ENCODE results near the gene FAM163B. TPM values are rescaled to one million over a fixed set of nuclear protein-coding genes. Genes with fewer than 3 reads are reported as not detected.

Gene FAM163B
- total RNA-seq, 4 donors from 2014 or later = not detected

DNA sequence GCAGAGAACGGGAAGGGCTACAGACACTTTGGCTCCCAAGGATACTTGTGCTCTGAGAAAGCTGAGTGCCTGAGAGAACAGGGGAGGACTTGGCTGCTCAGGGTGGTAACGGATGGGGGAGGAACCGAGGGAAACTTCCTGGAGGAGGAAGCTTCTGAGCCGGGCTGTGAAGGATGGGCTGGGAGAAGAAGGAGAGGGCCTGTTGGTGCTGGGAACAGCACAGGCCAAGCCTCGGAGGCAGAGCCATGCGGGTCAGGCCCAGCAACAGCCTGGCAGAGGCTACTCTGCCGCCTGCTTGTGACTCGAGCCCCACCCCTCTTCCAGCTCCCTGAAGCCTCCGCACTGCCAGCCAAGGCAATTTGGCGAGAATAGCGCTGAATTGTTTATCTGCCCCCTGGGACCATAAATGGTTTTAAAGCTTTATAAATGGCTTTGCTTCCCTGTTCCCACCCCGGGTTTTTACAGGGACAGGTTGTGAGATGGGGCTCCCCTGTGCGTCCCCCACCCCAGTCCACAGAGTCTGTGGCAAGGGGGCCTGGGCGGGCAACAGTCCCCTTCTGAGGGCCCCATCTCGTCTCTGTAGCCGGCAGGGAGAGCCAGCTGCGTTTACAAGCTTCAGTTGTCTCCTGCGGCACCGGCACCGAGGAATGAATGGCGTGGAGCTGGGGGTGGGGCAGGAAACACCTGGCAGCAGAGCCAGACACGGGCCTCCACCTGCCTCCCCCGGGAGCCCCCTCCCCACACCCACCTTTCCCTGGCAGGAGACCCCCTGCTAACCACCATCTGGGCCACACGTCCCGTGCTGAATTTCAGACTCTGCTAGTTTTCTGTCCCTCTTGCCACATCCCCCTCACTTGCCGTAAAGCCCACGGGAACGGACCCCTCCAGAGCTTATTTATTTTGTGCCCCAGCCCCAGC, 24.4 kb downstream of the FAM163B start:
- Histone ChIP-seq H3K27ac (replicated peaks in 1 of 4) (no peak overlapping the region), H3K36me3 (no peaks in the 10 kb centered on the region), H3K4me1 (peaks cover 15 to 22% (median 20%) of the 10 kb centered on the region in 4 donors), H3K4me3 (no peak overlapping the region), H3K9me3 (no peaks in the 10 kb centered on the region), H3K27me3 (peaks cover 0 to 66% (median 2%) of the 10 kb centered on the region in 4 donors)
- no peak for DNase-seq (ENCODE audit: extremely low spot score)
- TF ChIP-seq EP300 (IDR thresholded peaks at IDR 0.05) (no peak), POLR2AphosphoS5 (IDR thresholded peaks at IDR 0.05) (no peak), POLR2A (IDR thresholded peaks at IDR 0.05; ENCODE audit: low read depth) (no peak)
- TF ChIP-seq, protein P1, sequence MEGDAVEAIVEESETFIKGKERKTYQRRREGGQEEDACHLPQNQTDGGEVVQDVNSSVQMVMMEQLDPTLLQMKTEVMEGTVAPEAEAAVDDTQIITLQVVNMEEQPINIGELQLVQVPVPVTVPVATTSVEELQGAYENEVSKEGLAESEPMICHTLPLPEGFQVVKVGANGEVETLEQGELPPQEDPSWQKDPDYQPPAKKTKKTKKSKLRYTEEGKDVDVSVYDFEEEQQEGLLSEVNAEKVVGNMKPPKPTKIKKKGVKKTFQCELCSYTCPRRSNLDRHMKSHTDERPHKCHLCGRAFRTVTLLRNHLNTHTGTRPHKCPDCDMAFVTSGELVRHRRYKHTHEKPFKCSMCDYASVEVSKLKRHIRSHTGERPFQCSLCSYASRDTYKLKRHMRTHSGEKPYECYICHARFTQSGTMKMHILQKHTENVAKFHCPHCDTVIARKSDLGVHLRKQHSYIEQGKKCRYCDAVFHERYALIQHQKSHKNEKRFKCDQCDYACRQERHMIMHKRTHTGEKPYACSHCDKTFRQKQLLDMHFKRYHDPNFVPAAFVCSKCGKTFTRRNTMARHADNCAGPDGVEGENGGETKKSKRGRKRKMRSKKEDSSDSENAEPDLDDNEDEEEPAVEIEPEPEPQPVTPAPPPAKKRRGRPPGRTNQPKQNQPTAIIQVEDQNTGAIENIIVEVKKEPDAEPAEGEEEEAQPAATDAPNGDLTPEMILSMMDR (IDR thresholded peaks at IDR 0.05) = no peak
- intact Hi-C loops (cut with DNase I) = no loop called here
- WGBS = 19% methylated on average over 21 of the region's 28 CpGs

DNA sequence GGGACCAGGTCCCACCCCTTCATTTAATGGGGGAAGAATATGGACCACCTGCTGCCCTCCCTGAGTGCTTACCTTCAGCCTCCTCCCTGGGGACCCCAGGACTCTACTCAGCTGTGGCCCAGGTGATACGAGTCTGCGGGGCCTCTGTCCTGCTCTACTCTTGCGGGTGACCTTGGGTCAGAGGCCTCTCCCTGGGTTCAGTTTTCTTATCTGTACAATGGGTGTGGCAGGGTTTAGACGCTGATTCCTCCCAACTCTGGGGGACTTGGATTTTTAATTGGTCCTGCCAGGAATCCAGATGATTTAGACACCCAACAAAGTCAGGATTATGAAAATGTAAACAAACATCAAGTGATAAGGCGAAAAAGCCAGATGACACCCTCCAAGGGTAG, 25.0 kb downstream of the FAM163B start:
- TF ChIP-seq EP300 (IDR thresholded peaks at IDR 0.05) = no peak
- TF ChIP-seq, protein P1 (IDR thresholded peaks at IDR 0.05) = no peak
- TF ChIP-seq POLR2AphosphoS5 (IDR thresholded peaks at IDR 0.05) = no peak
- TF ChIP-seq POLR2A (IDR thresholded peaks at IDR 0.05; ENCODE audit: low read depth) = no peak
- no peaks in the 10 kb centered on the region for H3K9me3 ChIP-seq
- H3K4me3 ChIP-seq = no peak overlapping the region
- no peak for DNase-seq (ENCODE audit: extremely low spot score)
- H3K4me1 ChIP-seq = peaks cover 15 to 22% (median 20%) of the 10 kb centered on the region in 4 donors
- intact Hi-C loops (cut with DNase I) = no loop called here
- H3K27ac ChIP-seq (replicated peaks in 1 of 4) = no peak overlapping the region
- peaks cover 0 to 65% (median 2%) of the 10 kb centered on the region in 4 donors for H3K27me3 ChIP-seq
- 82% methylated on average over 5 of the region's 5 CpGs for WGBS
- H3K36me3 ChIP-seq = no peaks in the 10 kb centered on the region

DNA sequence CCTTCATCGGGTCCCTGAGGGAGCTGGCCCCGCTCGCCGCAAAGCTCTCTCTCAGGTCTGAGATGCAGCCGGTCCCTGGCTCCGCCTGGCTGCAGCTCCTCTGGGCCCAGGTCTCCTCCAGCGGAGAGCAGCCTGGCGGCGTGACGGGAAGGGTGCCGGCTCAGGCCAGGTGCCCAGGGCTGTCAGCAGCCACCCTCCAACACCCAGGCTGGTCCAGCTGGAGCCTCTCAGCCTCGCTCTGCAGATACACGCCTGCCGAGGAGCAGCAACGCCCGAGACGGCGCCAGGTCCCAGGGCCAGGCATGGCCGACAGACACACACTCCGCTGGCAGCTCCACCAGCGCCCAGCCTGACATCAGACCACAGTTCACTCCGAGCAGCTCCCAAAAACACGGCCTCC, 25.6 kb downstream of the FAM163B start:
- DNase-seq (ENCODE audit: extremely low spot score) = no peak
- no peak overlapping the region for H3K4me3 ChIP-seq
- TF ChIP-seq POLR2AphosphoS5 (IDR thresholded peaks at IDR 0.05) = no peak
- TF ChIP-seq POLR2A (IDR thresholded peaks at IDR 0.05; ENCODE audit: low read depth) = no peak
- TF ChIP-seq, protein P1 (IDR thresholded peaks at IDR 0.05) = no peak
- TF ChIP-seq EP300 (IDR thresholded peaks at IDR 0.05) = no peak
- H3K9me3 ChIP-seq = no peaks in the 10 kb centered on the region
- peaks cover 15 to 22% (median 20%) of the 10 kb centered on the region in 4 donors for H3K4me1 ChIP-seq
- peaks cover 0 to 65% (median 2%) of the 10 kb centered on the region in 4 donors for H3K27me3 ChIP-seq
- no peaks in the 10 kb centered on the region for H3K36me3 ChIP-seq
- 88% methylated on average over 9 of the region's 23 CpGs for WGBS
- intact Hi-C loops (cut with DNase I) = no loop called here
- H3K27ac ChIP-seq (replicated peaks in 1 of 4) = no peak overlapping the region

DNA sequence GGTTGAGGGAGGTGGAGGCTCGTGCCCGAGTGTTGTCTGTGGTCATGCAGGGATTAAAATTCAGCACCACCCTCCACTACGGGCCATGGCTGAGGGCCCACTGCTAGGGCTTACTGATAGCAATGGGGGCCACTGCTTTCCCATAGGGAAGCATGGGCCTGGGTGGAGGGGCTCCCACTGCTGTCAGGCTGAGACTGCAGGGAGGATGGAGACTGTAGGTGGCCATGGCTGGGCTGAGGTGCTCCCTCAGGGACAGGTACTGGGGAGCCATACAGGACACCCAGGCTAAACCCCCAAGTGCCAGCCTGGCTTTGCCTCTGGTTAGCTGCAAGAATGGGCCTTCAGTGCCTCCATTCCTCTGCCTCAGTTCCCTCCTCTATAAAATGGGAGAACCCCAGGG, 26.1 kb downstream of the FAM163B start:
- no peaks in the 10 kb centered on the region for H3K36me3 ChIP-seq
- peaks cover 0 to 68% (median 2%) of the 10 kb centered on the region in 4 donors for H3K27me3 ChIP-seq
- no peak for DNase-seq (ENCODE audit: extremely low spot score)
- TF ChIP-seq, protein P1 (IDR thresholded peaks at IDR 0.05) = no peak
- no peaks in the 10 kb centered on the region for H3K9me3 ChIP-seq
- intact Hi-C loops (cut with DNase I) = no loop called here
- peaks cover 15 to 22% (median 20%) of the 10 kb centered on the region in 4 donors for H3K4me1 ChIP-seq
- 90% methylated on average over 3 of the region's 3 CpGs for WGBS
- no peak overlapping the region for H3K27ac ChIP-seq (replicated peaks in 1 of 4)
- no peak overlapping the region for H3K4me3 ChIP-seq
